SK-N-SH (cell line): ENCODE measurements around the gene NAALADL2. TPM values are rescaled to one million over a fixed set of nuclear protein-coding genes. Genes with fewer than 3 reads are reported as not detected.

ENCODE experiments used
- CTCF ChIA-PET: fragments of 300-600, 350-600 bp; formaldehyde crosslinking; extraction: SDS; loops from one replicate; lab custom pipeline; 2021; lab: Yijun Ruan, JAX
- POLR2A ChIA-PET: fragments of 350-600 bp; sonication (Branson Sonifier 250); formaldehyde crosslinking; extraction: SDS; loops from one replicate; lab custom pipeline; 2020; ENCODE audit warnings: antibody characterized with exemption, inconsistent platforms; lab: Yijun Ruan, JAX
- DNase-seq: peaks from one replicate; pipeline ENCODE4 v3.0.0; 2012
- H2AFZ ChIP-seq: fragments of 200-600 bp; sonication (generic); 2 replicates; pipeline ENCODE4 v1.8.1; 2016; ENCODE audit warnings: antibody characterized with exemption, mild to moderate bottlenecking, low read depth
- H3F3A ChIP-seq: fragments of 200-600 bp; sonication (generic); replicated peaks from 2 replicates; pipeline ENCODE3; 2016; ENCODE audit warnings: antibody characterized with exemption, mild to moderate bottlenecking; ENCODE audit not compliant: insufficient read depth
- H3K27ac ChIP-seq, 2 experiments: fragments of 200-500 bp in 1 of 2; fragments of 200-600 bp in 1 of 2; sonication (Bioruptor generic) in 1 of 2; sonication (generic), shearing (Covaris generic) in 1 of 2; 2 replicates each; pipeline versions ENCODE4 v1.5.1 to v1.6.1; 2014 to 2016; ENCODE audit warnings: low read depth in 2 of 2, inconsistent platforms in 1 of 2, low read length in 1 of 2, mild to moderate bottlenecking in 1 of 2, mixed read lengths in 1 of 2
- H3K27me3 ChIP-seq: fragments of 200-600 bp; sonication (generic), shearing (Covaris generic); 2 replicates; pipeline ENCODE4 v1.6.1; 2016; ENCODE audit warnings: mixed run types; ENCODE audit not compliant: insufficient read depth
- H3K36me3 ChIP-seq, 2 experiments: fragments of 200-500 bp in 1 of 2; fragments of 200-600 bp in 1 of 2; sonication (Bioruptor generic) in 1 of 2; sonication (generic) in 1 of 2; replicated peaks in 1 of 2; 2 replicates each; pipeline versions ENCODE3 to v1.5.1; 2014 to 2016; ENCODE audit warnings: low read length in 1 of 2, mild to moderate bottlenecking in 1 of 2; ENCODE audit not compliant: insufficient read depth in 2 of 2, control insufficient read depth in 1 of 2
- H3K4me1 ChIP-seq, 2 experiments: fragments of 200-500 bp in 1 of 2; fragments of 200-600 bp in 1 of 2; sonication (Bioruptor generic) in 1 of 2; sonication (generic), shearing (Covaris generic) in 1 of 2; 2 replicates each; pipeline versions ENCODE4 v1.5.1 to v1.6.1; 2014 to 2016; ENCODE audit warnings: low read depth in 1 of 2, low read length in 1 of 2, mixed run types in 1 of 2; ENCODE audit not compliant: insufficient read depth in 2 of 2, control insufficient read depth in 1 of 2
- H3K4me2 ChIP-seq: fragments of 200-600 bp; sonication (generic), shearing (Covaris generic); 2 replicates; pipeline ENCODE4 v1.6.1; 2017; ENCODE audit warnings: mixed run types
- H3K4me3 ChIP-seq, 2 experiments: fragments of 200-500 bp in 1 of 2; fragments of 200-600 bp in 1 of 2; sonication (Bioruptor generic) in 1 of 2; sonication (generic), shearing (Covaris generic) in 1 of 2; 2 replicates each; pipeline versions ENCODE4 v1.5.1 to v1.8.1; 2014 to 2016; ENCODE audit warnings: low read depth in 2 of 2, inconsistent platforms in 1 of 2, low read length in 1 of 2, mild to moderate bottlenecking in 1 of 2, mixed read lengths in 1 of 2, moderate library complexity in 1 of 2
- H3K79me2 ChIP-seq: fragments of 200-600 bp; sonication (generic); 2 replicates; pipeline ENCODE4 v1.8.1; 2017; ENCODE audit warnings: mild to moderate bottlenecking; ENCODE audit not compliant: insufficient read depth
- H3K9ac ChIP-seq: fragments of 200-600 bp; sonication (generic); 2 replicates; pipeline ENCODE4 v1.6.1; 2017; ENCODE audit warnings: mixed run types
- H3K9me2 ChIP-seq: fragments of 200-600 bp; sonication (generic); 2 replicates; pipeline ENCODE4 v1.6.1; 2017; ENCODE audit warnings: mixed run types
- H3K9me3 ChIP-seq: fragments of 200-600 bp; sonication (generic); 2 replicates; pipeline ENCODE4 v1.6.1; 2017; ENCODE audit warnings: mixed run types, mild to moderate bottlenecking, moderate library complexity
- H4K20me1 ChIP-seq: fragments of 200-600 bp; sonication (generic); 2 replicates; pipeline ENCODE4 v1.6.1; 2017; ENCODE audit warnings: mild to moderate bottlenecking, mixed run types; ENCODE audit not compliant: insufficient read depth
- ELF1 ChIP-seq: IDR thresholded peaks from 2 replicates; pipeline ENCODE4 v1.4.0; 2012
- EP300 ChIP-seq, 2 experiments: IDR thresholded peaks; 2 replicates each; pipeline versions ENCODE4 v1.4.0 to v1.6.1; 2012; ENCODE audit warnings: borderline replicate concordance in 1 of 2, low read depth in 1 of 2, low read length in 1 of 2
- FOSL2 ChIP-seq: IDR thresholded peaks from 2 replicates; pipeline ENCODE4 v1.4.0; 2012; ENCODE audit warnings: low read depth, mild to moderate bottlenecking, moderate library complexity, borderline replicate concordance
- FOXJ3 ChIP-seq: sonication (generic); formaldehyde crosslinking; IDR thresholded peaks from 2 replicates; pipeline ENCODE4 v1.5.1; 2020; ENCODE audit warnings: mild to moderate bottlenecking, missing genetic modification reagents
- GATA2 ChIP-seq: sonication (generic); formaldehyde crosslinking; IDR thresholded peaks from 2 replicates; pipeline ENCODE4 v1.5.0; 2020; ENCODE audit warnings: mild to moderate bottlenecking, missing genetic modification reagents
- NFIC ChIP-seq: IDR thresholded peaks from 2 replicates; pipeline ENCODE4 v1.4.0; 2012; ENCODE audit warnings: borderline replicate concordance
- NRF1 ChIP-seq: IDR thresholded peaks from 2 replicates; pipeline ENCODE4 v1.6.1; 2012; ENCODE audit warnings: low read depth, mild to moderate bottlenecking, low read length
- POLR2AphosphoS5 ChIP-seq: IDR thresholded peaks from 2 replicates; pipeline ENCODE4 v1.6.1; 2012; ENCODE audit warnings: low read depth, low read length
- RAD21 ChIP-seq: IDR thresholded peaks from 2 replicates; pipeline ENCODE4 v1.6.1; 2012; ENCODE audit warnings: mild to moderate bottlenecking, low read length
- RCOR1 ChIP-seq: fragments of 150-350 bp; IDR thresholded peaks from 2 replicates; pipeline ENCODE4 v1.6.1; 2017; ENCODE audit warnings: antibody characterized with exemption, low read length
- RFX5 ChIP-seq: IDR thresholded peaks from 2 replicates; pipeline ENCODE4 v1.6.1; 2012; ENCODE audit warnings: mild to moderate bottlenecking, improper control_type of control experiment, low read length
- SIN3A ChIP-seq: IDR thresholded peaks from 2 replicates; pipeline ENCODE4 v1.6.1; 2012; ENCODE audit warnings: low read depth, mild to moderate bottlenecking, low read length, moderate library complexity, borderline replicate concordance
- TCF12 ChIP-seq: IDR thresholded peaks from 2 replicates; pipeline ENCODE4 v1.4.0; 2012
- YY1 ChIP-seq: IDR thresholded peaks from 2 replicates; pipeline ENCODE4 v1.4.0; 2012; ENCODE audit warnings: low read depth, mild to moderate bottlenecking
- WGBS: methylation state at CpG from one replicate; pipeline ENCODE4 v1.1.6; 2017; ENCODE audit warnings: low lambda C conversion rate; 5-methylcytosine and 5-hydroxymethylcytosine counted together
- polyA plus RNA-seq, 3 experiments: library from polyadenylated mRNA; depleted of rRNA; stranded (reverse); fragments of >200 nt; gene quantifications; 2 replicates each; pipeline ENCODE4 v1.2.3, GENCODE V29; 2012
- TF ChIP-seq, protein P1 (sequence below): fragments of 150-350 bp; IDR thresholded peaks from 2 replicates; pipeline ENCODE4 v1.6.1; 2017; ENCODE audit warnings: antibody characterized with exemption, low read length, low read depth, borderline replicate concordance
- TF ChIP-seq, protein P2 (sequence below): fragments of 150-350 bp; IDR thresholded peaks from 2 replicates; pipeline ENCODE4 v1.6.1; 2016; ENCODE audit warnings: mild to moderate bottlenecking, low read depth, low read length

NAALADL2 gene
- polyA plus RNA-seq, 1 of the 3 experiments (the other 2 are of a cell fraction), result 1.2 TPM

DNA sequence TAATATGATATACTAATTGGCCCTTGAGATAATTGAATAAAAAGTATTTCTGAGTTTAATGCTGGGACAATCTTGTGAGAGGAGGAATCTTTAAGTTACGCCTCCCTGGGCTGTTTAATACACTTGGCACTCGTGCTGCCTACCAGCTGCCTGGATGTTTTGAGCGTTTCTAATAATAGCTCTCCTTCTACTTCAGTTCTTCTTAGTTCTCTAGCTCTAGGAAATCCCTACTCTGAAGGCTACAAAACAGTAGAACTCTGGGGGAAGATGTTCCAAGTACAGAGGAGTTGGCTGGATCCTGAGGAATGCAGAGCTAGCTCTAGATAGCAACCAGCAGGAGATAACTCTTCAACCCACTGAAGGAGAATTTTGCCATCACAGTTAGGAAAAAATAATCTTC lies 3.5 kb downstream of the NAALADL2 start:
- H2AFZ ChIP-seq, result no peak overlapping the region
- H3F3A ChIP-seq, result no peaks in the 10 kb centered on the region
- 83% methylated on average over 3 of the region's 3 CpGs for WGBS
- no peaks in the 10 kb centered on the region for H3K79me2 ChIP-seq
- H3K4me1 ChIP-seq, result no peaks in the 10 kb centered on the region
- no peak for TF ChIP-seq ELF1
- no peak for TF ChIP-seq EP300 (IDR thresholded peaks at IDR 0.05; ENCODE audit: borderline replicate concordance in 1 of 2, low read depth in 1 of 2, low read length in 1 of 2)
- no peak for TF ChIP-seq RFX5
- no peak for TF ChIP-seq TCF12
- TF ChIP-seq GATA2 (CRISPR knock-in tag), result no peak
- TF ChIP-seq RAD21, result no peak
- TF ChIP-seq RCOR1, result no peak
- no peak for TF ChIP-seq NRF1
- no peak for TF ChIP-seq NFIC
- TF ChIP-seq, protein P1, sequence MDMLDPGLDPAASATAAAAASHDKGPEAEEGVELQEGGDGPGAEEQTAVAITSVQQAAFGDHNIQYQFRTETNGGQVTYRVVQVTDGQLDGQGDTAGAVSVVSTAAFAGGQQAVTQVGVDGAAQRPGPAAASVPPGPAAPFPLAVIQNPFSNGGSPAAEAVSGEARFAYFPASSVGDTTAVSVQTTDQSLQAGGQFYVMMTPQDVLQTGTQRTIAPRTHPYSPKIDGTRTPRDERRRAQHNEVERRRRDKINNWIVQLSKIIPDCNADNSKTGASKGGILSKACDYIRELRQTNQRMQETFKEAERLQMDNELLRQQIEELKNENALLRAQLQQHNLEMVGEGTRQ, result no peak
- CTCF ChIA-PET, result interaction anchor here (0.6 to 1.4 kb wide), 4 partner anchors 8 to 143 kb away, joined by 3 to 4 read pairs (median 3); no protein-coding TSS in a partner anchor
- no peak overlapping the region for H3K4me3 ChIP-seq
- H3K9ac ChIP-seq, result no peak overlapping the region
- no peaks in the 10 kb centered on the region for H4K20me1 ChIP-seq
- POLR2A ChIA-PET, result no interaction called here
- no peak for DNase-seq
- no peaks in the 10 kb centered on the region for H3K27me3 ChIP-seq
- no peaks in the 10 kb centered on the region for H3K36me3 ChIP-seq
- H3K27ac ChIP-seq, result no peak overlapping the region
- no peaks in the 10 kb centered on the region for H3K9me2 ChIP-seq
- H3K9me3 ChIP-seq, result no peaks in the 10 kb centered on the region
- H3K4me2 ChIP-seq, result no peak overlapping the region

DNA sequence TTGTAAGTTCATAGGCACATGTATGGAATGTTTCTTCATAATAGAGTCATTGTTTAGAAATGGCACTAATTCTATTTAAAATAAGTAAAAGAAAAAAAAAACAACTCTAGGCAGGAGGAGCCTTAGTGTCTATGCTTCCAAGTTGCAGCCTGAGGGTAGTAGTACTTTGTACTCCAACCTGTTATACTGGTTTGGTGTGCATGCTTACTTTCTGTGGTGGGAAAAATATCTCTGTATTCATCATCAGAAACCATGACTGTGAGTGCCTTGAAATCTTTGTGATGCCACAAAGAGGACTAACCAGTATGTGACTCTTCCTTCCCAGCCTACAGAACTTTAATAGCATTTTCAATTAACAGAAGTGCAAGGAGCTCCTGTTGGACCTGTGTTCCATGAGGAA lies 4.4 kb downstream of the NAALADL2 start:
- H3K27ac ChIP-seq, result no peak overlapping the region
- no peaks in the 10 kb centered on the region for H3K79me2 ChIP-seq
- no peaks in the 10 kb centered on the region for H3K9me2 ChIP-seq
- no peak overlapping the region for H2AFZ ChIP-seq
- H3F3A ChIP-seq, result no peaks in the 10 kb centered on the region
- no peaks in the 10 kb centered on the region for H3K9me3 ChIP-seq
- no peak for DNase-seq
- H3K4me2 ChIP-seq, result no peak overlapping the region
- H3K4me1 ChIP-seq, result no peaks in the 10 kb centered on the region
- no peaks in the 10 kb centered on the region for H3K27me3 ChIP-seq
- no peak overlapping the region for H3K4me3 ChIP-seq
- H3K9ac ChIP-seq, result no peak overlapping the region
- ChIA-PET POLR2A (no interaction called here), CTCF (interaction anchor here (0.6 kb wide), 1 partner anchor 142 kb away, joined by 3 read pairs; no protein-coding TSS in a partner anchor)
- TF ChIP-seq POLR2AphosphoS5 (no peak), FOSL2 (no peak), SIN3A (no peak), RCOR1 (no peak), RAD21 (no peak), NFIC (no peak), YY1 (no peak), FOXJ3 (CRISPR knock-in tag) (no peak)
- TF ChIP-seq, protein P2, sequence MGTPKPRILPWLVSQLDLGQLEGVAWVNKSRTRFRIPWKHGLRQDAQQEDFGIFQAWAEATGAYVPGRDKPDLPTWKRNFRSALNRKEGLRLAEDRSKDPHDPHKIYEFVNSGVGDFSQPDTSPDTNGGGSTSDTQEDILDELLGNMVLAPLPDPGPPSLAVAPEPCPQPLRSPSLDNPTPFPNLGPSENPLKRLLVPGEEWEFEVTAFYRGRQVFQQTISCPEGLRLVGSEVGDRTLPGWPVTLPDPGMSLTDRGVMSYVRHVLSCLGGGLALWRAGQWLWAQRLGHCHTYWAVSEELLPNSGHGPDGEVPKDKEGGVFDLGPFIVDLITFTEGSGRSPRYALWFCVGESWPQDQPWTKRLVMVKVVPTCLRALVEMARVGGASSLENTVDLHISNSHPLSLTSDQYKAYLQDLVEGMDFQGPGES, result no peak
- H3K36me3 ChIP-seq, result no peaks in the 10 kb centered on the region
- H4K20me1 ChIP-seq, result no peaks in the 10 kb centered on the region
